Upper lobe of left lung (tissue), 4 donors: ENCODE measurements around the gene OR6B2.

Experiments used
- POLR2A ChIP-seq, 4 donors: fragments of 450-650 bp; IDR thresholded peaks; one replicate each; pipeline ENCODE4 v1.5.1; 2016 to 2017; ENCODE audit warnings: antibody characterized with exemption in 4 of 4, mild to moderate bottlenecking in 2 of 4
- TF ChIP-seq, protein P1 (sequence below), 6 experiments: fragments of 450-650 bp in 4 of 6; fragments of 200-600 bp in 2 of 6; sonication (generic) in 2 of 6; IDR thresholded peaks; one replicate each; pipeline ENCODE4 v1.5.1; 2016 to 2019; ENCODE audit warnings: antibody characterized with exemption in 6 of 6

DNA sequence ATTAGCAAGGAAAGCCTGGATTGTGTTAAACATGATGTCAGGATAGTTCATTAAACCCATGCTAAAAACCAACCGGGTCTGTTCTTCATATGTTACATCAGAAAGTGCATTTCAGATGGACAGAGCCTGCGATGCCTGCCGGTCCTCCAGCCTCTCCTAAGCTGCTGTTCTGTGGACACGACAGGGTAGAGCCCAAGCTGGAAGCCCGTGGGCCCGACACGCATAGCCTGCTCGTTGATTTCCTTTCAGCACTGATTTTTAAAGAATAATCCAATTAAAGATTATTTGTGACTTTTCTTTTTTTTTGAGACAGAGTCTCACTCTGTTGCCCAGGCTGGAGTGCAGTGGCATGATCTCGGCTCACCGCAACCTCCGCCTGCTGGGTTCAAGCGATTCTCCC, 22.3 kb upstream of the OR6B2 start:
- TF ChIP-seq POLR2A (IDR thresholded peaks at IDR 0.05) = no peak
- TF ChIP-seq, protein P1, sequence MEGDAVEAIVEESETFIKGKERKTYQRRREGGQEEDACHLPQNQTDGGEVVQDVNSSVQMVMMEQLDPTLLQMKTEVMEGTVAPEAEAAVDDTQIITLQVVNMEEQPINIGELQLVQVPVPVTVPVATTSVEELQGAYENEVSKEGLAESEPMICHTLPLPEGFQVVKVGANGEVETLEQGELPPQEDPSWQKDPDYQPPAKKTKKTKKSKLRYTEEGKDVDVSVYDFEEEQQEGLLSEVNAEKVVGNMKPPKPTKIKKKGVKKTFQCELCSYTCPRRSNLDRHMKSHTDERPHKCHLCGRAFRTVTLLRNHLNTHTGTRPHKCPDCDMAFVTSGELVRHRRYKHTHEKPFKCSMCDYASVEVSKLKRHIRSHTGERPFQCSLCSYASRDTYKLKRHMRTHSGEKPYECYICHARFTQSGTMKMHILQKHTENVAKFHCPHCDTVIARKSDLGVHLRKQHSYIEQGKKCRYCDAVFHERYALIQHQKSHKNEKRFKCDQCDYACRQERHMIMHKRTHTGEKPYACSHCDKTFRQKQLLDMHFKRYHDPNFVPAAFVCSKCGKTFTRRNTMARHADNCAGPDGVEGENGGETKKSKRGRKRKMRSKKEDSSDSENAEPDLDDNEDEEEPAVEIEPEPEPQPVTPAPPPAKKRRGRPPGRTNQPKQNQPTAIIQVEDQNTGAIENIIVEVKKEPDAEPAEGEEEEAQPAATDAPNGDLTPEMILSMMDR (IDR thresholded peaks at IDR 0.05) = no peak
